K562 (cell line): Measurements from ENCODE around the gene TP53RK. TPM values are rescaled to one million over a fixed set of nuclear protein-coding genes. Genes with fewer than 3 reads are reported as not detected.
A peak's percentile ranks its signal among the peaks of the same experiment; 100 is the strongest.

Experiments used
- ADNP ChIP-seq: fragments of 200-800 bp; sonication (Bioruptor generic); IDR thresholded peaks from 2 replicates; pipeline ENCODE4 v1.6.1; 2016; ENCODE audit warnings: missing genetic modification characterization, missing compliant biosample characterization
- CSDE1 ChIP-seq, 2 experiments: fragments of 450-650 bp; IDR thresholded peaks; 2 replicates each; pipeline ENCODE4 v1.6.1; 2016; ENCODE audit warnings: mild to moderate bottlenecking in 1 of 2
- ETV1 ChIP-seq: fragments of 450-650 bp; conservative IDR thresholded peaks from 2 replicates; pipeline ENCODE4 v1.6.1; 2016; ENCODE audit warnings: missing genetic modification characterization, control low read depth, low read depth, missing compliant biosample characterization
- MED1 ChIP-seq: sonication (generic); formaldehyde crosslinking; IDR thresholded peaks from 2 replicates; pipeline ENCODE4 v1.8.1; 2023; ENCODE audit warnings: missing genetic modification reagents, borderline replicate concordance
- POLR2G ChIP-seq: fragments of 200-400 bp; formaldehyde crosslinking; IDR thresholded peaks from 2 replicates; pipeline ENCODE4 v1.6.1; 2017; ENCODE audit warnings: low read depth, mild to moderate bottlenecking, antibody characterized with exemption, low read length, moderate library complexity
- RNF2 ChIP-seq: sonication (generic); IDR thresholded peaks from 2 replicates; pipeline ENCODE4 v1.6.1; 2016
- SIN3A ChIP-seq, 2 experiments: fragments of 150-350 bp in 1 of 2; IDR thresholded peaks; 2 replicates each; pipeline ENCODE4 v1.6.1; 2011 to 2016; ENCODE audit warnings: borderline replicate concordance in 2 of 2, low read depth in 2 of 2, low read length in 2 of 2, mild to moderate bottlenecking in 2 of 2, moderate library complexity in 2 of 2; ENCODE audit not compliant: control insufficient read depth in 1 of 2
- TSC22D4 ChIP-seq: fragments of 450-650 bp; IDR thresholded peaks from 2 replicates; pipeline ENCODE4 v1.6.1; 2016; ENCODE audit warnings: missing genetic modification characterization, missing biosample characterization, control low read depth
- ZBTB40 ChIP-seq, 2 experiments: fragments of 450-650 bp in 1 of 2; sonication (generic) in 1 of 2; formaldehyde crosslinking in 1 of 2; IDR thresholded peaks; 2 replicates each; pipeline versions ENCODE4 v1.7.1 to v1.9.0; 2016 to 2022; ENCODE audit warnings: inconsistent platforms in 1 of 2, mild to moderate bottlenecking in 1 of 2, missing genetic modification reagents in 1 of 2
- ZNF395 ChIP-seq: fragments of 200-800 bp; sonication (Bioruptor generic); IDR thresholded peaks from 2 replicates; pipeline ENCODE4 v1.6.1; 2017; ENCODE audit warnings: missing genetic modification characterization, missing compliant biosample characterization
- polyA plus RNA-seq, 8 experiments: library from polyadenylated mRNA; depleted of rRNA in 4 of 8; stranded (reverse) in 5 of 8; unstranded in 3 of 8; fragments of >200 nt; fragmentation: Nextera tagmentation in 2 of 8; fragmentation: Illumina TruSeq in 1 of 8; extraction: Ambion mirVana in 2 of 8; extraction: Trizol in 1 of 8; gene quantifications; 2 replicates each; pipeline versions ENCODE4 v1.2.1 to v1.2.3, GENCODE V29; 2011 to 2014; ENCODE audit warnings: inconsistent platforms in 1 of 8, missing spikeins in 1 of 8
- total RNA-seq, 7 experiments: library from RNA; depleted of rRNA in 6 of 7; stranded (reverse); fragments of >200 nt in 6 of 7; fragmentation: Illumina TruSeq in 2 of 7; extraction: Trizol in 2 of 7; gene quantifications; 2 replicates each; pipeline versions ENCODE4 v1.2.1 to v1.2.3, GENCODE V29; 2011 to 2021; ENCODE audit warnings: low replicate concordance in 1 of 7
- TF ChIP-seq, protein P1 (sequence below): fragments of 450-650 bp; formaldehyde crosslinking; IDR thresholded peaks from 2 replicates; pipeline ENCODE4 v1.4.0; 2020; ENCODE audit warnings: mild to moderate bottlenecking
- TF ChIP-seq, protein P2 (sequence below): fragments of 150-350 bp; conservative IDR thresholded peaks from 2 replicates; pipeline ENCODE4 v1.6.1; 2014; ENCODE audit warnings: low read length

Gene TP53RK
- total and polyA plus RNA-seq, 9 of the 15 experiments (the other 6 are each of a cell fraction or from before 2014, with no cell fraction given): 2.9 to 43.5 (median 17.2) TPM

DNA sequence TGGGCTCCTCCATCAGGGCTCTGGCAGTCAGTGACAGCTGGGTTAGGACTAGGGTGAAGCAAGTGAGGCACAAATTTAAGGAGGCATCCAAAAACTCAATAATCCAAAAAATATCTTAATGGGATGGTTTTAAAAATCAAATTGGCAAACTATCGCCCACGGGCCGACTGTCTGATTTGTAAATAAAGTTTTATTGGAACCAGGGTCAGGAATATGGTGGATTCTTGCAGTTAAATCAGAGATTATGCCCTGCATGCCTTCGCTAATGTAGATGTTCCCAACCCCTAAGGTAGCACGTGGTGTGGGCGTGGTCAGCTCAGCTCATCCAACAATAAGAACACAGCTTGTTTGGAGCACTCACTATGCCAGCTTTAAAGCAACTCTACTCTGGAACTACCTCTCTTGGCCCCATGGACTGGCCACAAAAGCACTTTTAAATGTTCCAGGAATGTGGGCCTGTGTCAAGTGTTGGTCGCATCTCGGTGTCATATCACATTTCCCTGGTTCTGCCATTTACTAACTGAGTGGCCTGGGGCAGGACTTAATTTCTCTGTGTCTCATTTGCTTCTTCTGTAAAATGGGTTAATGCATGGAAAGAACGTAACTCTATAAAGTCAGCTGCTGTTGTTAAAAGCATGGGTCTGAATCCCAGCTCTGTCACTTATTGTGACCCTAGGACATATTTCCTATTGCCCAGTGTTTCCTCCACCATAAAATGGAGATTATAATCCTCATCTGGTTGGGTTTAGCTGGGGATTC is 7.0 kb downstream of the TP53RK start (continued):
- TF ChIP-seq ZBTB40 (IDR thresholded peaks at IDR 0.05) (peak; percentile 84), ZBTB40 (CRISPR knock-in tag; IDR thresholded peaks at IDR 0.05) (peak; percentile 80), POLR2G (no peak), MED1 (no peak), ZNF395 (no peak), ETV1 (tag) (no peak), TSC22D4 (tag) (no peak), ADNP (tag) (peak; percentile 64; the same call in 1 of the 2 replicates), SIN3A (IDR thresholded peaks at IDR 0.05; ENCODE audit: borderline replicate concordance in 2 of 2, control insufficient read depth in 1 of 2, low read depth in 2 of 2, low read length in 2 of 2) (peak in 1 of 2 experiments; percentile 31; a peak in 1 of 4 replicates), CSDE1 (IDR thresholded peaks at IDR 0.05) (no peak), RNF2 (no peak)
- TF ChIP-seq, protein P1, sequence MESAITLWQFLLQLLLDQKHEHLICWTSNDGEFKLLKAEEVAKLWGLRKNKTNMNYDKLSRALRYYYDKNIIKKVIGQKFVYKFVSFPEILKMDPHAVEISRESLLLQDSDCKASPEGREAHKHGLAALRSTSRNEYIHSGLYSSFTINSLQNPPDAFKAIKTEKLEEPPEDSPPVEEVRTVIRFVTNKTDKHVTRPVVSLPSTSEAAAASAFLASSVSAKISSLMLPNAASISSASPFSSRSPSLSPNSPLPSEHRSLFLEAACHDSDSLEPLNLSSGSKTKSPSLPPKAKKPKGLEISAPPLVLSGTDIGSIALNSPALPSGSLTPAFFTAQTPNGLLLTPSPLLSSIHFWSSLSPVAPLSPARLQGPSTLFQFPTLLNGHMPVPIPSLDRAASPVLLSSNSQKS: no peak
- TF ChIP-seq, protein P2, sequence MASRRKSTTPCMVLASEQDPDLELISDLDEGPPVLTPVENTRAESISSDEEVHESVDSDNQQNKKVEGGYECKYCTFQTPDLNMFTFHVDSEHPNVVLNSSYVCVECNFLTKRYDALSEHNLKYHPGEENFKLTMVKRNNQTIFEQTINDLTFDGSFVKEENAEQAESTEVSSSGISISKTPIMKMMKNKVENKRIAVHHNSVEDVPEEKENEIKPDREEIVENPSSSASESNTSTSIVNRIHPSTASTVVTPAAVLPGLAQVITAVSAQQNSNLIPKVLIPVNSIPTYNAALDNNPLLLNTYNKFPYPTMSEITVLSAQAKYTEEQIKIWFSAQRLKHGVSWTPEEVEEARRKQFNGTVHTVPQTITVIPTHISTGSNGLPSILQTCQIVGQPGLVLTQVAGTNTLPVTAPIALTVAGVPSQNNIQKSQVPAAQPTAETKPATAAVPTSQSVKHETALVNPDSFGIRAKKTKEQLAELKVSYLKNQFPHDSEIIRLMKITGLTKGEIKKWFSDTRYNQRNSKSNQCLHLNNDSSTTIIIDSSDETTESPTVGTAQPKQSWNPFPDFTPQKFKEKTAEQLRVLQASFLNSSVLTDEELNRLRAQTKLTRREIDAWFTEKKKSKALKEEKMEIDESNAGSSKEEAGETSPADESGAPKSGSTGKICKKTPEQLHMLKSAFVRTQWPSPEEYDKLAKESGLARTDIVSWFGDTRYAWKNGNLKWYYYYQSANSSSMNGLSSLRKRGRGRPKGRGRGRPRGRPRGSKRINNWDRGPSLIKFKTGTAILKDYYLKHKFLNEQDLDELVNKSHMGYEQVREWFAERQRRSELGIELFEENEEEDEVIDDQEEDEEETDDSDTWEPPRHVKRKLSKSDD: no peak
